NCI-H2196 treated with DMSO at 0.1 percent for 48 hours (cell line): ENCODE data around the gene NEK7.

Experiments used
- DNase-seq: peaks from one replicate; lab custom pipeline; 2025; ENCODE audit not compliant: unreplicated experiment; lab: John Stamatoyannopoulos, UW

NEK7 gene

DNA sequence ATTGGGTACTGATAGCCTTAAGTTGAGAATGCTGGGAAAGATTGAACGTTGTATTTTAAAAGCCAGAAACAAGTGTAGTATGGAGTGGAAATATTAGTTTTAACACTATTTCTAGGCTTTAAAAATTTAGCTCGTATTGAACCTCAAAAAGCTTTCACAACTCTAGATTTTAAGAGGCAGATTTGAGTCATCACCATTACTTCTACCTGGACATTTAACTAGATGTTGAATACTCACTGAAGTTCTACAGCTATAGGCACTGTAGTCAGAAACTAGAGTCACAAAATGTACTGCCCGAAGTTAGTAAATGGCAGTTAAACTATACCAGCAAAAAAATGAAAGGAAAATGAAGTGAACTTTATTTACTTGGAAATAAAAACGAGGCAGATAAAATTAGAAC, 96.5 kb downstream of the NEK7 start:
- DNase-seq = no peak

DNA sequence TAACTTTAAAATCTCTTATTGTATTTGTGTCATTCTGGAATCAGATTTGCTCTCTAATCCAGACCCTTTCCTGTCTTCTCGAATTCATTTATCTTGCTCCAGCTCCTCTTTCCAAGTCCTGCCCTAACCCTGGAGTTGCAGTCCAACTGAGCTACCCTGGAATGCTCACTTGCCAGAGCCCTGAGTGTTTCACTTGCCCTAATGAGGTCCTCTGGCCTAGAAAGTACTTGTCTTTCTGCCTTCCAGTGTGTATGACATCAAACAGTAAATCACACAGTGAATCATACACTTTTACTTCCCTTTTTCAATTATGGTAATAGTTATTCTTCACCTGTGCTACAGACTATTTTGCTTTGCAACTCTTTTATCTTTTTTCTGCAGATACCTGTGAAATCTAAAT, 96.9 kb downstream of the NEK7 start:
- no peak for DNase-seq

DNA sequence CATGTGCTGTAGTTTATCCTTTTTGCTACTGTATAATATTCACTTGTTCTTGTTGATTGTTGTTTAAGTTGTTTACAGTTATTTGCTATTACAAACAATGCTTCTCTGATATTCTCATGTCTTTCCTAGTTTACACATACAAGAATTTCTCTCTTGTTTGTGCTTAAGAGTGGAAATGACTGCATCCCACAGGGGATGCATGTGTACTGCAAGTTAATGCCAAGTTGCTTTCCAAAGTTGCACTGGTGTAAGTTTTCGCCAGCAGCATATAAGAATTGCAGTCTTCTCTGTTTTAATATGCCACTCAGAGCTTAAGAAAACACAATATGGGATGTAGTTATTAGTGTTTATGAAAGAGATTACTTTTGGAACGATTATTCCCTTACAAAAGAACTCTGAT, 97.7 kb downstream of the NEK7 start:
- no peak for DNase-seq

DNA sequence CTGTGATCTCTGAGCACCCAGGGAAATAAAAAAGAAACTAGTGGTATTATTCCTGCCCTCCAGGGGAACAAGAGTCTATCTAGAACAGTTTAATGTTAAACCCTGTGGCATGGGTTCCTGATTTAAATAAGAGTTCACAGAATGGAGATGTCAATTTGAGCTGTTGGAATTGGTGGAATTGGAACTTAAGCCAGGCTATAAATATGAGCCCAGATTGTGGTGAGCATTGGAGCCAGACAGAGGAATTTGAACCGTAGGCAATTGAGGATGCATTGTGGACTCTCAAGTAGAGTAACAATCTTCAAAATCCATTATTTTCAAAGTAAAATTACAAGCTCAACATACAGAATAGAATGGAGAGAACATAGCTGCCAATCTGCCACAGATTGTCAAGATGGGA, 98.2 kb downstream of the NEK7 start:
- no peak for DNase-seq

DNA sequence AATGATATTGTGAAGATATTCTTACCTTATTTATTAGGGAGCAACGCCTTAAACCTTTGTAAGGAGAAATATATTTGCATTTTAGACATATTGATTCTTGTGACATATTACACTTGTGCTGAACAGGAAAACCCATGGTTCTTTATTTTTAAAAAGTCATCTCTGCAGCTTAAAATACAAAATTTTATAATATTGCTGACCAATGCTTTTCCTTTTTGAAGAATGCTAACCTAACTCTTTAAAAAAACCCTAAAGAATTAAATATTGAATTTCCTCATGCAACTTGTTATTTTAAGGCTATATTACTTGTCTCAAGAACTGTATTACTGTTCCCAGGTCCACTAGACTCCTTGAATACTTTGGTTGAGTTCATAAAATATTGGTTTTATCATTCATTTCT, 99.0 kb downstream of the NEK7 start:
- DNase-seq = no peak

DNA sequence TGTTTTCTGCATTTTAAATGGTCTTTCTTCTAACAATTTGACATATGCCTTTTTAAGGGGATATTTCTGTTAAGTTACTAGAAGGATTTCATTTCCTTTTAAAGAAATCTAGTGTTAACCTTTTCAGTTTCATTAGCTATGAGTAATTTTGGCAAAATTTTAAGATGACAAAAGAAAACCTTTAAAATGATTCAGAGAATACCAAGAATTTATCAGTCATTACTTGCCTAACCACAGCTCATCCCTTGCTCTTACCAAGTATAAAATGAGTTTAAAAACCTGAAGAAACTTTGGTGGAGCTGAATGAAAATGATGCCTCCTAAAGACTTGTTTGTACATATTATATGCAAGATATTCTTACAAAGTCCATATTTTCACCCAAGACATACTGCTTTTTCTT, 101.7 kb downstream of the NEK7 start:
- DNase-seq = no peak

DNA sequence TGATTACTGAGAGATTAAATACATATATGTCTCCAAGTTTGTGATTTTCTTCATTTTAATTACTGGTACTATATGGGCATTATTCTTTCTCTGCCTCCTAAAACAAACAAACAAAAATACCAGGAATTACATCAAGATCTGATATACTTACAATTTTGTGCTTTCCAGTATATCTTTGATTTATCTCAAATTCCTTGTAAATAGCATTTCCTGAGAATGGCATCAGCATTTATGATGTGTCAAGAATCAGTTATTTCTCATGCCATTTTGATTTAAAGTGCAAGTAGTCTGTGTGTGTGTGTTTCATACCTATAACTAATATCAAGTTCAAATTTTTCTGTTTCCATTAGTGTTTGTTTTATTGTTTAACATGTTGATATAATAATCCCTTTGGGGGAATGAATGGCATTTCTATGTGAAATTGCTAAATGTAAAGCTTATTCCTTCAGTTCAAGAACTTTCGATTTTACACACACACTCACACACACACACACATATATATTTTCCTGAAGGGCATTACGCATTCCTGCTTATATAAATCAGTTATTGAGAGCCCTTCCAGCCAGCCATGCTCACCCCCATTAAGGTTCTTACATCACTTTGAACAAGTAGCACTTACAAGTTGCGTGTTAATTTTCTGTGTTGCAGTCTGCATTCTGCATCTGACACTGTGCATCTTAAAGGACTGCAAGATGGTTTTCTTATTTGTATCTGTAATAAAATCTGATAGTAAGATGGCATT, 102.7 kb downstream of the NEK7 start:
- no peak for DNase-seq

DNA sequence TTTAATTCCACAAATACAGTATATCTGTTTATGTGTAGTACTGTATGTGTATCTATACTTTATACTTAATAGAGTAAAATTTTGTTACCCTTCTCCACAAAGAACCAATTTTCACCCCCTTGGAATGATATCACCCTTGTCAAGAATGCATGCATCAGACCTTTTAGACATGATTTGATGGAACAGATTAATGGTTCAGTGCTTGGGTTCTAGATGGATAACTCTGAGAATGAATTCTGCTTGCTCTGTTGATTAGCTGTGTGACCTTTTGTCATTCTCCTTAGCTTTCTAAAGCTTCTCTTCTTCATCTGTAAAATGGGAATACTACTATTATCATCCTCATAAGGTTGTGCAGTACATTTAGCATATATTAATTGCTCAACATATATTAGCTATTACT, 105.1 kb downstream of the NEK7 start:
- no peak for DNase-seq

DNA sequence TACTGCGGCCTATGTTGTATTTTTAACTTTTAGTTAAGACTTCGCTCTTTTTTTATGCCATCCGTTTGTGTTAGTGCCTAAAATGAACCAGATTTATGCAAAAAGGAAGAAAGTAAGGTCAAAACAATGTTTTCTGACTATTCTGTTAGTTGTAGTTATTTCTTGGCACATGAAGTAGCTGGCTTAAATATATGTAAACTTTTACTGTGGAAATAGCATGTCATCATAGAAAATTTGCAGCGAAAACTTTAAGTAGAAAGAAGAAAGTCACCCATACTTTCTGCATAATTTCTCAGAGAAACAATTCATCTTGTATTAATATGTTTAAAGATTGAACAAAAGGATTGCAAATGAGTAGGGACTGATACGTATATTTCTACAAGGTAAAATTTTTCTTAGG, 106.4 kb downstream of the NEK7 start:
- no peak for DNase-seq

DNA sequence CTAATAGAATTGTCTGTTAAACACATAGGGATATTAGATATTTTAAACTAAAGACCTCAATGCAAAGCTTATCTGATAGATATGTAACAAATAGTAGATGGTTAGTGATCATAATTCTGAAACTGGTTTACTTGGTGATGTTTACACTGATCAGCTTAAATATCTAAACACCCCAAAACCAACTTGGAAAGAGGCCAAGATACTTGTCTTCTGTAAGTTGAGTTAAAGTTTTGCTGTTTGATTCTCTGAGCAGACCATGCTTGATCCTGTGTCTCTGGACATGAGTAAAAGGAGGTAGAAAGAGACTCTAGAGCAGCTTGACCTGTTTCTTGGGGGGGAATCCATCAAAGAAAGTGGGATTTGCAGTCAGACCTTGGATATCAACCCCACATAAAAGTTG, 107.5 kb downstream of the NEK7 start:
- DNase-seq = no peak

DNA sequence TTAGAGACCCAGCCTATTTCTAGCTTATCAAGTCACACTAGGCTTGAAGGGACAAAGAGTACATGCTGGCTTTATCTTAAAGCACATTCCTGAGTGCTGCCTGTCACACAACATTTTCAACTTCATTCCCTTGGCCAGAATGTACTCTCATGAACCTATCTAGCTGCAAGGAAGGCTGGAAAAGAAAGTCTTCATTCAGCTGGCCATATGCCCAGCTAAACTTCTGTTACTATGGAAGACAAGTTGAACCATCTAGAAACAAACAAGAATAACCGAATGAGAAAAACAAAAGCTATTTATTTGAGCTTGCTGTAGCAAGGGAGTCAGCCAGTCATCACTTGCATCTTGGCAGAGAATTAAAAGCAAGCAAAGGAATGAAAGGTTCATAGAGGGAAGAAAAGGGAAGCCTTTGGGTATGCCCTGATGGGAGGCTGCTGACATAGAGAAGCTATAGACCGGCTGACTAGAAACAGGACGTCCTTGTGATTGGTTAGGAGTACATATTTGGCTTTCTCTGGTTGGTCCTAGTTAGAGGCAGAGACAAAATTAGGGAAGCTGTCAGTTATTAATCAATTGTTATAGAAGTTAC, 108.4 kb downstream of the NEK7 start:
- DNase-seq = no peak

DNA sequence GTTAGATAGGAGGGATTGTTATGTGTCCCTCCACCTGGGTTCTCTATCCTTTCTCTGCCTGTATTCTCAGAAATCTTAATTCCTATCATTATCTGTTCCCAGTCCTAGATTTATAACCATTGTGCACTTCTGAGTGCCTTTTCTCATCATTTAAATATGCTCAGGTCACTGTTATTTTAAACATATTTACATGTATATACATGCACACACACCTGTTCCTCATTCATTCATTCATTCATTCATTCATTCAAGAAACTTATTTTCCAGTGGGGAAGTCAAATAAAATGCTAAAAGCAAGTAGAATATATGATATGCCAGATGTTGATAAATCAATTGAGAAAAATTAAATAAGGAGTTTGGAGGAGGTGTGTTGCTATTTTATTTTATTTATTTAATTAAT, 110.3 kb downstream of the NEK7 start:
- DNase-seq = no peak

DNA sequence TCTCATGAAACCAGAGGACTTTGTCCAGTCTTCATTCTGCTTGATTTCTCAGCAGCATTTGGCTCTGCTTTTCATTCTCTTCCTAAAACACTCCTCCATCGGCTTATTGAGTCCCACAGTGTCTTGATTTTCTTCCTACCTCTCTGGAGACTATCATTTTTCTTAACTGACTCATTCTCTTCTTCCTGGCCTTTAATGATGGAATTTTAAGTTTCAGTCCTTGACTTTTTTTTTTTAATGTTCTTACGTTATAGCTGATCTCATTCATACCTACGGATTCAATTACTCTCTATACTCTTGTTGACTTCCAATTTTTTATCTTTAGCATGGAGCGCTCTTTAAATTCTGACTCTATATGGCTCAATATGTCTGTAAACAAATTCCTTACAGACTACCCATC, 111.1 kb downstream of the NEK7 start:
- DNase-seq = no peak

DNA sequence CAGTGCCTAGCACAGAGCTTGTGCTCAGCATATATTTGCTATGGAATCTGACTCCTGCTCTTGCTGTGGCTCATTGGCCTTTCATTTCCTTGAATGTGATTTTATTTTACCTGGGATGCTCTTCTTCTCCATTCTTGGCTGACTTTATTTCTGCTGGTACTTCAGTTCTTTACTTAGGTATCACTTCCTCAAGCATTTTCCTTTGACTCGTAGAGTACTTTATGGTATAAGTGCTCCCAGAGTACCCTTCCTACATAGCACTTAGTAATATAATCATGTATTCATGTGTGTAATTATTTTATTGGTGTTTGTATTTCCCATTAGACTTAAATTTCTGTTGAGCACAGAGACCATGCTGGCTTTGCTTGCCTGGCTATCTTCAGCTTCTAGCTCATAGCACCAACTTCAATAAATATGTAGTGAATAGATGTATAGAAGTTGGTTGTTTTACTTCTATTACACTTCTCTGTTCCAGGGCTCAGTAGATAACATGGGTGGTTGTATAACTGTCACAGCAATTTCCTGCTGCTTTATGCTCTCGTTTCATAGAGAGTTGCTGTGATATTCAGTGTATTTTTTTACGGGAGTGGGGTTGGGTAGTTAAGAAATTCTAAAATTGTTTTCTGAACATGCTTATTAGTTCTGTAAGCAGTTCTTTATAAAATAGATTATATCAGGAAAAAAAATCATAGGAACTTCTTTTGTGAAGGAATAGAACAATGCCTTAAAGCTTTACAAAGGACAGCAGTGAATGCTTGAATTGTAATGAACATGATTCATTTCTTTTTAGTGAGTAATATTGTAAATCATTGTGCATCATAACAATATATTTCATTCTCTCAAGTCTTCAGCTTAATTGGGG, 112.2 kb downstream of the NEK7 start:
- no peak for DNase-seq

DNA sequence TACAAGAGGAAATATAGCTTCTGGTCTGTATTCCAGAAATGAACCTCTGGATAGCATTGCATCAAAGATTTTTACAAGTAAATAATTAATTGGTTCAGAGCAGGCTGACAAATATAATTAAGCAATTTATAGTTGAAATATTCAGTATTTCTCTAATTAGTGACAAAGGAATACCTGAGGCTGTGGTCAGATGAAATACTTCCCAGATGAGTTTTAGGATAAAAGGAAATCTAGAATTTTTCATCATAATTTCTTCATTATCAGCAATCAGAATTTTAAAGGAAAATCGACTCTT, 112.8 kb downstream of the NEK7 start:
- no peak for DNase-seq

DNA sequence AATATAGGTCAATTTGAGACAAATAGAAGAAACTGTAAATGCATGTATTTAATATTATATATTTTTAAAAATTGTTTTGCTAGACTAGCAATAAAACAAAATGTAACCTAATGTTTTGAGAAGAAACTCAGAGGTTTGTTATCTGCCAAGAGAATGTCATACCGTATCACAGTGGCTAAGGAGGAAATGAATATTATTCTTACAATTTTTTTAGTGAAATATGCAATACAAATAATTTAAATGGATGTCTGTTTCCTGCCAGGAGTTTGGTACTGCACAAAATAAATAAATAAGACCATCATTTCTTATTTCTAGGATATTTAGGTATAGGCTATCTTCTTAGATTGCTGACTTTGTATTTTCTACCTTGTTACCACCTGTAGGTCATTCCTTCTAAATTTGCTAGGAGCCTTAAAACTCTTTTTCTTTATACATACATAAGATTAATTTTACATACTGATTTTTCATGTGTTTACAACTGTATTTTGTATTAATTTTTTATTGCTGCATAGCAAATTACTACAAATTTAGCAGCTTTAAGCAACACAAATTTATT, 113.6 kb downstream of the NEK7 start:
- DNase-seq = no peak

DNA sequence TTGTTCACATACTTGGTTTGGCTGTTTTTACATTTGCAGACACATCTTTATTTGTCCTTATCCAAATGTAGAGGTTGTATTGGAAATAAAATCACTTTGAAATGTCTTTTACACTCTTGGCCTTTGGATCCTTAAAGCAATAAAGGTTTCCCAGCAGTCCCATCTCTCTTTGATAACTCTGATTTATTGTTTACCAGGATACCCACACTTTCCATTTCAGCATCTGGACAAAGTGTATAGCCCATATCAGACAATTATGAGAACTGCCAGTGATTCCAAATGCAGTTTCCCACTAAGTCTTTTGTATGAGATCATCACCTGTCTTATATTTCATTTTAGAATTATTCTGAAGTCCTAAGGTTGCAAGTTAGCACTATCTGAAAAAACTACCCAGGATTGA, 114.7 kb downstream of the NEK7 start:
- no peak for DNase-seq

DNA sequence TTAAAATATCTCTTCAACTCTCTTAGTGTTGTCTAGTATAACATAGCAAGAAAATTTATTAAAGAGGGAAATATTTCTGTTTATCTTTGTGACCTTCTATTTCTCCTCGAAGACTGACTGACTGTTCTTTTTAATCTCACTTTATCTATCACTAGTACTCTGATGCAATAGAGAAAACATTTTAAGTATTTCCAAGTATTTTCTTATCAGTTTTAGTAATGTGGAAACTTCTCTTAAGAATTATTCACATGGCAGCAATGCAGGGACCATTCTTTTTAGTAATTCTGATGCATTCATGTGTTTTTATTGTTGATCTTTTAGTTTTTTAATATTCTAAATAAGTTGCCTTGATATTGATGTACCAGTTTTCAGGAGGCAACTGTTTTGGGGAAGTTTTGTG, 115.7 kb downstream of the NEK7 start:
- DNase-seq = no peak

DNA sequence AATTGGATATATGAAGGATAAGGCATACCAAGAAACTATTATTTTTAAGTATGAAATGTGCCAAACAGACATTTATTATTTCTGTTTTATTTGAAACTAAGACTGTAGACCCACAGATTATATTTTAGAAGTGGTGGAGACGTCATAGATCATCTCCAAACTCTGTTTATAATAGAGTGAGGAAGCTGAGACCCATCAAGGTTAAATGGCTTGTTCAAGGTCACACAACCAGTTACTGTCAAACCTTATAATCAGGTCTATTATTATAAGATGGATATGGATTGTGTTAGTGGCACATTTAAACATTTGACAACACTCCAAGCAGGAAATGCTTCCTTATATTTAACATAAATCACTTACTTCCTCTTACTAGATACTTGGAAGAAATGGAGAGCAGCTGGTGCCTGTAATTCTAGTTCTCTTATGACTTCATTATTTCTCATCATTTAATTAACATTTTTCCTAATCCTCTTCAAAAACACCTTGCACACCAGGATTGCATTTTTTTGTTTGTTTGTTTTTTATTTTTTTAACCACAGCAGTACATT, 117.0 kb downstream of the NEK7 start:
- DNase-seq = no peak

DNA sequence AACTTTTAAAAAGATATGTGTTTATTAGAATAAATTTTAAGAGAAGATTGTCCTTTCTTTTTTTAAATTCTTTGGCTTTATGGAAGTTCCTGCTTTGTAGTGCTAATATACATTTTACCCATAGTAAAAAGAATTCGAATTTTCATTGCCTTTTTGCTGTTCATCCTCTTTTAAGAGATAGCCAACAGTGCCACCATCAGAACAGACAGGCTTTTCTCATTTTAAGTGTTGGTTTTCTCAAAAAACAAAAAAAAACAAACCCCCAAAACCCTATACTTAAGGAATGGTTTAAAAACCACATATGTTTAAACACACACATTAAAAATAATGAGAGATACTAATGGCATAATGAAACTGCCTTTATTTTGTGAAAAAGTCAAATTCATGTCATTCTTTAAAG, 118.8 kb downstream of the NEK7 start:
- DNase-seq = no peak

DNA sequence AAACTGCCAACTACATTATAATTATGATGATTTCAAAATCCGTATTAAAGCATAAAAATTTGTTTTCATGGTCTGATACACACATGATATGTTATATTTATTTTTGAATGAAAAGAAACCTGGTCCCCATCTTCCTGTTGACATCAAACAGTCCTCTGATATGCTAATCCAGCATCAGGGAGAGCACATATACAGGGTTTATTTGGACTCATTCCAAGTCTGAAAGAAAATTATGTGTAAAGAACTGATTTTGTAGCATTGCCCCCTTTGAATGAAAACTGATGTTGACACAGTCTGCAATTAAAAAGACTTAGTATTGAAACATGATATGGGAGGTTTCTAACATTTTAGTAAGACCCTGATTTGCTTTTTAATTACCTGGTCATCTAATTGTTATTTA, 119.4 kb downstream of the NEK7 start:
- no peak for DNase-seq

DNA sequence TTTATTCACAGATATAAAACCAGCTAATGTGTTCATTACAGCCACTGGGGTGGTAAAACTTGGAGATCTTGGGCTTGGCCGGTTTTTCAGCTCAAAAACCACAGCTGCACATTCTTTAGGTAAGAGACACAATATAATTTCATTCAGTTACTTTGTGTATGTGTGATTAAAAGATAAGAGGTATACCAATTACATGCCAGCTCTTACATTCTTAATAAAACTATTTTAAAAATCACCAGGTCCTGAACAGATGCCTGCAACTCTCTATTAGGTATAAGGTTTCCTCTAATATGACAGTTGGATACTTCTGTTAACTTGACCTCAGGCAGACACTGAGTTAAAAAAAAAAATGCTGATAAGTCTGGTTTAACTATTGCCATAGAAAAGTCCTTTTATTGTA, 122.1 kb downstream of the NEK7 start:
- no peak for DNase-seq
